Skeletal muscle cell (primary cell): ENCODE results near the gene TXNDC17.
"Not testable (repeated sequence)": the region's sequence is repeated elsewhere in the genome, so short reads cannot be mapped to it uniquely, and the experiment has no call there.

Experiments
- DNase-seq: peaks from one replicate; pipeline ENCODE4 v3.0.0-alpha.2; 2010; ENCODE audit warnings: low read depth
- H3K4me3 ChIP-seq: 2 replicates; pipeline ENCODE4 v1.5.1; 2011; ENCODE audit warnings: low read depth, mild to moderate bottlenecking, control low read depth, low read length, moderate library complexity

TXNDC17 gene

DNA sequence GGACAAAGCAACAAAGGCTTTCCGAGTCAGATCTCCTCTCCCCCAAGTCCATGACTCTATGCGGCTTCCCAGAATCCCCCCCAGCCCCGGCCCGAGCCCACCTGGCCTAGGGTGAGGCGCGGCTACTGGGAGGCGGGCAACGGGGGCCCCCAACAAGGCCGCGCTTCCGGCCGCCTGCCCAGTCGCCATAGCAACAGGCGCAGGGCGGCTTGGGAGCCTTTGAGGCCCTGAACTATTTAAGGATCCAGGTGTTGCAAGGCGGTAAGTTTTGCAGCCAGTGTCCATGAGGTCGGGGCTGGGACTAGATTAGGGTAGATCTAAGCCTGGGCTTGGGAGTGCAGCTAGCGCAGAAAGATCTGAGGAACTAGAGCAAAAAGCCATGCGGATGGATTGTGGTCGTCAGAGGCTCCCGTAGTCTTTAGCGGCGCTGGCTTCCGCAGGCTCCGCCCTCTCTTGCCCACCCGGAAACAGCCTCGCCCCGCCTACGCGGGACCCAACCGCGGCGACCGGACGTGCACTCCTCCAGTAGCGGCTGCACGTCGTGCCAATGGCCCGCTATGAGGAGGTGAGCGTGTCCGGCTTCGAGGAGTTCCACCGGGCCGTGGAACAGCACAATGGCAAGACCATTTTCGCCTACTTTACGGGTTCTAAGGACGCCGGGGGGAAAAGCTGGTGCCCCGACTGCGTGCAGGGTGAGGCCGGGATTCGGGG, at the start of gene TXNDC17, which contains the start of gene KIAA0753:
TSS of gene TXNDC17 (plus strand) at position 525 of the 711 bp plus-strand sequence. CDS start at position 548, 23 bp downstream.
TSS of gene KIAA0753 (minus strand) at position 176 of the 711 bp plus-strand sequence. CDS start 5,608 bp downstream, outside the sequence.
- peak within 1 kb of the TSS; percentile 96 for H3K4me3 ChIP-seq
- peak; percentile 65 for DNase-seq

DNA sequence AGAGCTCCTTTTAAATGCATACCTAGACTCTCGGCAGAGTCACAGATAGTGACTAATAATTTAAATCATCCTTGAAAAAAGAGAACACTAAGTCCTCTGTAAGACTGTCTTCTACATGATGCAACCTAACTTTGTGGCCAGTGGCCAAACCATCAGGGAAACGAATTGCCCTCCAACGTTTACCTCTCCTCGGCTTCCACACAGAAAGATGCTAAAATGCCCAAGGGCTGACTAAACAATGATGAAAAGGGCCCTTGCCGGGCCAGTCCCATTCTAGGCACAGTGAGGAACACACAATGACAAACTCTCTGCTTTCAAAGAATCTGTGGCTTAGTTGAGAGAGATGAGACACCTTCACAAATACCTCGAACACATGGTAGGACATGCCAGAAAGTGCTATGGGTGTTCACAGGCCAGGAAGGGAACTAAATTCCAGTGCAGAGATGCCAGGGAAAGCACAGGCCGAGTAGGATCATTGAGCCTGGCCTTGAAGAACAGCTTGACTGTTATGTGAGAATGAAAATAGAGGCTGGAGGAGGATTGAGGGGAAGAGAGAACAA, 49.2 kb upstream of the TXNDC17 start:
- DNase-seq = peak; percentile 86
- H3K4me3 ChIP-seq = no peak overlapping the region

DNA sequence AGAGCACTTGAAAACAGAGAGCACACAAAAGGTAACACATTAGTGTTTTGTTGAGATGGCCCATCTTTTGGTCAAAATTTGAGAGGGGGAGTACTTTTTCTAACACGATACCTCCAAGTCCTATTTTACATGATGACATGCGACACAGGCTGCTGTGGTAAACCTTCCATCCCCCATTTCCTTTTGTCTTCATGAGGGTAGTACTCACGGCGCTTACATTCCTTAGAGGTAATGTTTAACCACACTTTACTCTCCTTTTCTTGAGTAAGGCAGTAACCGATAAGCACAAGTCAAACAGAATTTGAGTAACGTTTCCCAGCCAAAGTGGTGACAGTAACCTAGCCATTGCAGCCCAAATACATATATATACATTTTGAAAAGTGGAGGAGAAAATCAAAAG, 48.7 kb upstream of the TXNDC17 start:
- no peak for DNase-seq
- H3K4me3 ChIP-seq = no peak overlapping the region

DNA sequence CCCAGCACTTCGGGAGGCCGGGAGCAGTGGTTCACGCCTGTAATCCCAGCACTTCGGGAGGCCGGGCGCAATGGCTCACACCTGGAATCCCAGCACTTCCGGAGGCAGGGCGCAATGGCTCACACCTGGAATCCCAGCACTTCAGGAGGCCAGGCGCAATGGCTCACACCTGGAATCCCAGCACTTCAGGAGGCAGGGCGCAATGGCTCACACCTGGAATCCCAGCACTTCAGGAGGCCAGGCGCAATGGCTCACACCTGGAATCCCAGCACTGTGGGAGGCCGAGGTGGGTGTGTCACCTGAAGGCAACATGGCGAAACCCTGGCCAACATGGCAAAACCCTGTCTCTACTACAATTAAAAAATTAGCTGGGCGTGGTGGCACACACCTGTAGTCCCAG, 47.5 kb upstream of the TXNDC17 start:
- H3K4me3 ChIP-seq, DNase-seq: not testable (repeated sequence)

DNA sequence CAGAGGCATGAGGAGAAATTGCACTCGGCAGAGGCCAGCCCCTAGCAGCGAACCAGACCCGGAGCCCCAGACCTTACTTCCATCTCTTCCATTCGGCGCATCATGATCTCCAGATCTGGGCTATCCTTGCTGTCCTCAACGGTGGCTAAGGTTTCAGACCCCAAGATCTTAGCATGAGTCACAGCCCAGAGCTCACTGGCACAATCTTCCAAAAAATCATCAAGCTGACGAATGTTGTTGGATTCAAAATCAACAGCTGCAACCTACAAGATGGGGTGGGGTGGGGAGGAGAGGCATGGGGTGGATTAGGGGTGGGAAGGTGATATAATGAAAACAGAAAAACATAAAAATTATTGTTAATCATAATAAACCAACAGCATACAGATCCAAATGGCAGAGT, 44.8 kb upstream of the TXNDC17 start:
- no peak for DNase-seq
- no peak overlapping the region for H3K4me3 ChIP-seq

DNA sequence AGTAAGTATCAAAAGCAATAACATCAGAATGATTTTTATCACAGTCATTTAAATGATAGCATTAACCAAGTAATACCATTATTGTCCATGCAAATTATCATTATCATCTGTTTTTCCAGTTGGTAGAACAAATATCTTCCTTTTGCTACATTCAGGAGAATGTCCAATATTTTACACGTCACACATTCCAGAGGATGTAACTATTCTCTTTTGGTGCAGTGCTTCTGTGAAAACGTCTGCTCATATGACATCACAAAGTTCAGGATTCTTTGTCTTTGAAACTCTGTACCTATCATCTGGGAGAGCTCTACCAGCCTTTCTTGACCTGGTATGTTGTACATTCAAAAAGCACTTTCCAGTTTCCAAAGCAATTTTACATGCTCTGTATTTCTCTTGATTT, 44.3 kb upstream of the TXNDC17 start:
- no peak for DNase-seq
- no peak overlapping the region for H3K4me3 ChIP-seq

DNA sequence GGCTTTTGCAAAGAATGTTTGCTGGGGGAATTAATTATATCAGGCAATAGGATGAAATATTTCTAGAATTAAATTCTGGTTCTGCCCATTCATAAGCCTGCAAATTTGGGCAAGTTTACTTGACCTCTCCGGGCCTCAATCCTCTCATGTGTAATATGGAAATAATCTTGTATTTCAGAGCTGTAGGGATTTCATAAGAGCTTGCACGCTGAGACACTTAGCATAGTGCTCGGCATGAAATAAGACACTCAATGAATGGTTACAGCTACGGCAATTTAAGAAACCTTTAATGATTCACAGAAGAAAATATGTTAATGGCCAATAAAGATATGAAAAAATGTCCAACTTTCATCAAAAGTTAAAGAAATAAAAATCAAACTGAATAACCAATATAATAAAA, 43.9 kb upstream of the TXNDC17 start:
- no peak overlapping the region for H3K4me3 ChIP-seq
- DNase-seq = no peak

DNA sequence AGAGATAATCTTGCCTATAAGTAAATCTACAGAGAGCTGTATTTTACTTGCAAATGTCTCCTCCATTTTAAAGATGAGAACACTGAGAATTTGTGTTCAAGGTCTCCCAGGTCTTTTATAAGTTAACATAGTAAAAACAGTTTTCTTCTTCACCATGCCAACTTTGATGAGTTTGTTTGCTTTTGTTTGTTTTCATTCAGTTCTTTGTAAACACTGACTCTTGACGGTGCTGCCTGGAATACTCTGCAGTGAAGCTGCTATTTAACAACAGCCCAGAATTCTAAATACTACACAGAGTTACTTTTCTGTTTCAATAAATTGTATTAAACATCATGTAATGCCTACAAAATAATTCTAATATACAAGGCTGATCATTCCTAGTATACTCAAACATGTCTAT, 43.1 kb upstream of the TXNDC17 start:
- no peak for DNase-seq
- no peak overlapping the region for H3K4me3 ChIP-seq

DNA sequence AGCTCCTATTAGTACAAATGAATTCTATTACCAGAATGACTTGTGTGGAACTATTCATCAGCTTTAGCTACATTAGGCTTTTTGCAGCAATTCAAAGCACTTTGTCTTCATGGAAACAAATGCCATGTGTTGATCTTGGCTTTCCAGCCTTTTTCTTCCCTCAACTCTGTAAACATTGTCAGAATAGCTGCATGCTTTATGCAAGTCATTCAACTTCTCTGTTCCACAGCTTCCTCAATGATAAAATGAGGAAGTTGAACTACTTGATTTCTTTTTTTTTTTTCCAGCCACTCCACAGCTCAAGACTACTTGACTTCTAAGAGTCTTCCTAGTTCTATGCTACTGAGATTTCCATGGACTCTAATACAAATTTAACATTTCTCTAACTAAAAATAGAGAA, 41.5 kb upstream of the TXNDC17 start:
- no peak for DNase-seq
- H3K4me3 ChIP-seq = no peak overlapping the region

DNA sequence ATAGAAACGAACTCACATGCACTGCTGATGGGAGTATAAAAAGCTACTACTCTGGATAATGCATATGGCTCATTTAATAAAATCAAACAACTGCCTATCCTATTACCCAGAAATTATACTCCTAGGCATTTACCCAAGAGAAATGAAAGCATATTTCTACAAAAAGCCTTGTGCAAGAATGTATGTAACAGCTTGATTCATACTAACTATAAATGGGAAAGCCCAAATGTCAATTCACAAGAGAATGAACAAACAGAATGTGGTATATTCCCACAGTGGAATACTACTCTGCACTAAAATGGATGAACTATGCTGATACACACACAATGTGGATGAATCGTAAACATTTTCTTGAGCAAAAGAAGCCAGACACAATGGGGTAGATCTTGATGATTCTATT, 38.7 kb upstream of the TXNDC17 start:
- no peak overlapping the region for H3K4me3 ChIP-seq
- no peak for DNase-seq

DNA sequence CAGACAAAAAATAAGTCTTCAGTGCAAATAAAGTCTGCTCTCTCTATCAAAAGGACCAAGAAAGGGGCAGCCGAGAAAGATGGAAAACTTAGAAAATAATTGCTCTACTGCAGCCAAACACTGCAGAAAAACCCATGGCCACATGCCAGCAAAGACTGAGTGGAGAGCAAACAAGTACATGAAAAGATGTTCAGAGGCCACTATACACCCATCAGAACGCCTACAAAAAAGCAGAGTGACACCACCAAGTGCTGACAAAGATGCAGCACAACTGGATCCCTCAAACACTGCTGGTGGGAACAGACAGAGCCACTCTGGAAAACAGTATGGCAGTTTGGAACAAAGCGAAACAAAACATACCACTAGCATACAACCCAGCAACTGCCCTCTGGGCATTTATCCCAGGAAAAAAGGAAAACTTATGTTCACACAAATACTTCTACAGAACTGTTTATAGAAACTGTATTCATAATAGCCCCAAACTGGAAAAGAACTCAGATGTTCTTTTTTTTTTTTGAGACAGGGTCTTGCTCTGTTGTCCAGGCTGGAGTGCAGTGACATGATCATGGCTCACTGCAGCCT, 37.0 kb upstream of the TXNDC17 start:
- no peak for DNase-seq
- H3K4me3 ChIP-seq = no peak overlapping the region

DNA sequence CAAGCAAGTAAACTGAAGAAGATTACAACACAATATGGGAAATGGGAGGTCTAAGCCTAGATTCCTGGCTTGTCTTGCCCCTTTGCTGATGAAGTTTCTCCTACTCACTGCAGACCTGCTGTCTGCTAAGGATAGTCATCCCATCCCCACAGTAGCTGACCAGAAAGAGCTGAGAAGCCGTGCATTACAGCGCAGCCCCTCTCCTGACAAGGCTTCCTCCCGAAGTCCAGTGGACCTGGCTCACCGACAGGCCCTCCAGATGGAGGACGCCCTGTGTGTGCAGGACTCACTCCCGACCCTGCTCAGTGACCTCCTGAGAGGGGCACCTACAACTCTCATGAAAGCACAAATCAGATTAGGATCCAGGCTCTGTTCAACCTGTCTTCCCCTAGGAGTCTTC, 35.7 kb upstream of the TXNDC17 start:
- DNase-seq = no peak
- no peak overlapping the region for H3K4me3 ChIP-seq

DNA sequence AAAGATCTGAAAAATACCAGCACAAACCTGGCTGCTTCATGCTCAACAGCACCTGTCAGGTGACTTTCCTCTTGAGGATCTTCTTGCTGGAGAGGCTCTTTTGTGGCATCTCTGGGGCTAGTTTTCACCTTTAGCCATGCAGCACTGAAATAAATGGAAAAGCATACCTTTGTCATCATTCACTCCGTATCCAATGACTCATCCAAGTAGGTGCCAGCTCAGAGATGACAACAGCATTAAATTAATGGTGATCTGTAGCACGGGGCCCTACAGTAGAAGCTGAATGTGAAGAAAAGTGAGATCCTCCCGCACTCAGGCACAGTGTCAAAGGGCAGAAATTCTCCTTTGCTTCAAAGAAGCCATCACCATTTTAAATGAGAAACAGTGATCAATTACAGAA, 32.5 kb upstream of the TXNDC17 start:
- DNase-seq = no peak
- H3K4me3 ChIP-seq = no peak overlapping the region

DNA sequence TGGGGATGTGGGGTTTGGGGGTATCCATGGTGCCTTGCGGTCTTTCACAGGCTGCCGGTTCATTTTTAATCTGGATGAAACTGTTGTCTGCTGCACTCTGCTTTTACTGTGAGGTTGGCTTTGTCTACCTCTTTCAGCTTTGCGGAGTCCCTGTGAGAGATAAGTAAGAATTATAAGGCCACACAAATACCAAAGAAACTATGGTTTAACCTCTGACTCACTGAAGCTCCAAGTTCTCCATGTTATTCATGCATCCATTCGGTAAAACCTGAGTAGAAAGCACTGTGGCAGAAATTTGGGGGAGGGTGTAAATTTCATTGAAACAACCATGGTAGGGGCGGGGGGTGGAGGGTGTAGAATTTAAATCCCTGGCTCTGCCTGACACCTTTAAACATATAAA, 30.8 kb upstream of the TXNDC17 start:
- H3K4me3 ChIP-seq = no peak overlapping the region
- DNase-seq = no peak

DNA sequence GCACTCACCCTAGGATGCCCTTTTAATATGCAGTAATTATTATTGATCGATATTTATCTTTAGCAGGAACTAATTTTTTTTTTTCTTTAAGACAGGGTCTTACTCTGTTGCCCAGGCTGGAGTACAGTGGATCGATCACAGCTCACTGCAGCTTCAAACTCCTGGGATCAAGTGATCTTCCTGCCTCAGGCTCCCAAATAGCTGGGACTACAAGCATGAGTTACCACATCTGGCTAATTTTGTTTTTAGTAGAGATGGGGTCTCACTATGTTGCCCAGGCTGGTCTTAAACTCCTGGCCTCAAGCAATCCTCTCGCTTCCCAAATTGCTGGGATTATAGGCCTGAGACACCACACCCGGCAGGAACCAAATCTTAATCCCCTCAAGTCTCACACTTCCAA, 29.6 kb upstream of the TXNDC17 start:
- no peak overlapping the region for H3K4me3 ChIP-seq
- DNase-seq = no peak

DNA sequence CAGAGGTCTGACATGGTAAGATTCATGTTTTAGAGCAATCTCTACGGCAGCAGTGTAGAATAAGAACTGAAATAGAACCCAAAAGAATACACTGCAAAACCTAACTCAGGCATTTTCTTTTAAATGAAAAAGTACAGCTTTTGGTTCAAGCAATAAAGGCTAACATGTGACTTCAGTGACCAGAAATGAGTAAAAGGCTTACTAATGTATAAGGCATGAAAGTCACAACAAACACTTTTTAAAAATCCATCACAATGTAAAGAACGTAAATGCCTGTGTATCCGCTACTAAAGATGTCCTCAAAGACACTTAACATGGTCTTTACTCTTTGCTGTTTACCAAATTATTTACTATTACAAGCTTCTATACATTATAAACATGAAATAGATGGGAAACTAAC, 16.9 kb upstream of the TXNDC17 start:
- H3K4me3 ChIP-seq = no peak overlapping the region
- no peak for DNase-seq

DNA sequence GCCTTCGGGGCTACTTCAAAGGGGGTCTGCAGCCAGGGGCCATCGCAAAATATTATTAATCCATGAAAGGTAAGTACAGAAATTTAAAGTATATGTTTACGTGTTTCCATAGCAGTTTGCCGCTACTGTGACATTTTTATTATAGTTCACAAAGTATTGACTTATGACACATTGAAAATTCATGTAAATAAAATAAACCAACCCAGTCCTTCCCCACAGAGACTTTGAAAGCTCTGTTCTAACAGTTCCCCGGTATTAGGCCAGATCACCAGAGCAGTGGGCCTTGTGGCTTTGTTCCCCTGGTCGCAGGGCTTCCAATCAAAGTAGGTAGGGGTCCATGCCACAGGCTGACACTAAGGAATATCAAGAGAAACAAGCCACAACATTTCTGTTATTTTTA, 14.2 kb upstream of the TXNDC17 start:
- H3K4me3 ChIP-seq = no peak overlapping the region
- no peak for DNase-seq

DNA sequence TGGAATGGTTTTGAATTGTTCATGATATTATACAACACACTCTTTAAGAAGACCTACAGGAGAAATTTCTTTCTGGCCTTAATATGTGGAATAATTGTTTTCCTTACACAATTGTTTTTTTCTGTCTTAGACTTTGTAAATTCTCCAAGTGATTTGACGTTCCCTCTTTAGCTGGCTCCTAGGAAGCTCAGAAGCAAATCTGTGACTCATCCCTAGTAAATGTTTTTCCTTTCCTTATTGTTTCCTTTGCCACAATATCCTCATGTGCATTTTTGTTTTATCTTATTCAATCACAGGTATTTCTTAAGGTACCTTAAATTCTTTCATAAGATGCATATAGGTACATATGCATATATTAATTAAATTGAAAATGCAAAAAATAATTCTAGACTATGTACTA, 13.8 kb upstream of the TXNDC17 start:
- no peak for DNase-seq

DNA sequence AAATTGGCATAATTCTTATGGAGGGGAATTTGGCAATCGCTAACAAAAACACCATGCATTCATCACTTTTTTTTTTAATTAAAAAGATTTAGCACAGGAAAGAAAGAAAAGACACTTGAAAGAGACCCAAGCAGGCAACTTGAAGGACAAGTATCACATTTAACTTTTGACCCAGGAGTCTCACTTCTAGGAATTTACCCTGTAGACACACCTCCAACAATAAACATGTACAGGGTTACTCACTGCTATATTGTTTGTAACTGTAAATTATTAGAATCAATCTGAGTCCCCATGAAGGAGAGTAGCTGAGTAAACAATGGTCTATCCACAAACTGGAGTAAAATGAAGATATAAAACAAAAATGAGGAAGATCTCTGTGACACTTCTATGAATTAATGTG, 10.5 kb upstream of the TXNDC17 start:
- H3K4me3 ChIP-seq = no peak overlapping the region
- DNase-seq = no peak

More for the DNA sequence above, 13.8 kb upstream of the TXNDC17 start:
- H3K4me3 ChIP-seq = no peak overlapping the region

DNA sequence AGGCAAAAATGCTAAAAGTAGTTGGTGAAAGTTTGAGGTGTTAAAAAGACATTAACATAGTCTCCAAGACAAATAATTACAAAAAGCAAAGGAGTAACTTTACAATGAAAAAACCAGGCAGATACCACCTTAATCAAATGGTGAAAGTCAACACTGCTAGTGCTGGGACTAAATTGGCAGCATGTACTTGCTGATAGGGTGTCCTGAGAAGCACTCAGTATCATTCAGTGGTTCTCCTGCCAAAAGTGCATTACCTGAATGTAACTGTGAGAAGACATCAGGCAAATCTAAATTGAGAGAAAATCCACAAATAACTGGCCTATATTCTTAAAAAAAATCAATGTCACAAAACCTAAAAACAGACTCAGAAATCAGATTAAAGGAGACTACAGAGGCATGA, 8.3 kb upstream of the TXNDC17 start:
- DNase-seq = no peak
- no peak overlapping the region for H3K4me3 ChIP-seq

DNA sequence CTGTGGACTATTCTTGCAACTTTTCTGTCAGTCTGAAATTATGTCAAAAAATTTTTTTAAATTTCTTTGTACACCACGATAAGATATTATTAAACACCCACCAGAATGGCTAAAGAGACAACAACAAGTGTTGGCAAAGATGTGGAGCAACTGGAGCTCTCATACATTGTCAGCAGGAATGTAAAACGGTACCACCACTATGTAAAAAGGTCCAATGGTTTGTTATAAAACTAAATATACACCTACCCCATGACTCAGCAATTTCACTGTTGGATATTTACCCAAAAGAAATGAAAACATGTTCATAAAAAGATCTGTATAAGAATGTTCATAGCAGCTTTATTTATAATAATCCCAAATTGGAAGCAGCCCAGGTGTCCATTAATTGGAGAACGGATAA, 7.6 kb upstream of the TXNDC17 start:
- DNase-seq = no peak
- no peak overlapping the region for H3K4me3 ChIP-seq
